Activated CD4-positive, alpha-beta T cell treated with anti-CD3 and anti-CD28 coated beads for 36 hours (primary cell): ENCODE results near the gene STAT4. TPM values are rescaled to one million over a fixed set of nuclear protein-coding genes. Genes with fewer than 3 reads are reported as not detected.

Source experiments
- ATAC-seq: fragments of 200-7000 bp; cut with Tn5 transposase; one replicate; pipeline ENCODE4 v1.10.0; 2021; ENCODE audit warnings: mild to moderate bottlenecking, moderate library complexity
- CTCF ChIA-PET: fragments of 350-600 bp; sonication (Branson Sonifier 250); formaldehyde crosslinking; loops from one replicate; lab custom pipeline; 2021; ENCODE audit warnings: antibody characterized with exemption; lab: Charles Lee
- POLR2A ChIA-PET: fragments of 350-600 bp; sonication (Branson Sonifier 250); formaldehyde crosslinking; loops from one replicate; lab custom pipeline; 2021; ENCODE audit warnings: antibody characterized with exemption, inconsistent platforms; lab: Charles Lee
- DNase-seq: peaks from one replicate; pipeline ENCODE4 v3.0.0-alpha.2; 2020
- H3K27ac Mint-ChIP-seq: one replicate; pipeline ENCODE4 v1.8.0; 2021; ENCODE audit warnings: mixed read lengths
- H3K27me3 Mint-ChIP-seq: one replicate; pipeline ENCODE4 v1.8.0; 2021; ENCODE audit warnings: mixed read lengths
- H3K36me3 Mint-ChIP-seq: one replicate; pipeline ENCODE4 v1.8.0; 2021; ENCODE audit warnings: low read depth, mixed read lengths
- H3K4me1 Mint-ChIP-seq: one replicate; pipeline ENCODE4 v1.8.0; 2021; ENCODE audit warnings: mixed read lengths
- H3K4me3 Mint-ChIP-seq: one replicate; pipeline ENCODE4 v1.8.0; 2021; ENCODE audit warnings: mild to moderate bottlenecking, moderate library complexity, mixed read lengths
- H3K9me3 Mint-ChIP-seq: one replicate; pipeline ENCODE4 v1.8.0; 2021; ENCODE audit warnings: low read depth, mixed read lengths
- intact Hi-C, 2 experiments: fragments of 100-400 bp; cut with DNase I in 1 of 2; cut with micrococcal nuclease in 1 of 2; formaldehyde crosslinking; loops; one replicate each; pipeline versions ENCODE4 v1.14.2 to v1.15.1; 2022 to 2024; cut with DNase I, micrococcal nuclease
- total RNA-seq, 2 experiments: library from RNA; stranded (reverse); gene quantifications; one replicate each; pipeline ENCODE4 v1.2.3, GENCODE V29; 2021

Gene STAT4
- total RNA-seq, 2 experiments from 2014 or later, result 48.8 to 59.5 TPM

- H3K27ac Mint-ChIP-seq, result peak overlapping the region; percentile 37
- ChIA-PET CTCF (interaction anchor here (1.2 to 1.5 kb wide), 4 partner anchors 8 to 42 kb away, joined by 3 to 4 read pairs (median 4); no protein-coding TSS in a partner anchor), POLR2A (no interaction called here)
- peaks cover 87% of the 10 kb centered on the region for H3K36me3 Mint-ChIP-seq
- no peaks in the 10 kb centered on the region for H3K27me3 Mint-ChIP-seq
- DNase-seq (no peak), ATAC-seq (no peak)
- intact Hi-C loops, result no loop called here
- no peak overlapping the region for H3K4me3 Mint-ChIP-seq
- H3K9me3 Mint-ChIP-seq, result peaks cover 2% of the 10 kb centered on the region
- peaks cover 29% of the 10 kb centered on the region for H3K4me1 Mint-ChIP-seq
Observed at GRCh38 chr2:190990132-190990531, 160.7 kb downstream of the STAT4 start.

- no peaks in the 10 kb centered on the region for H3K27me3 Mint-ChIP-seq
- H3K4me3 Mint-ChIP-seq, result no peak overlapping the region
Observed at GRCh38 chr2:190988910-190989309, 161.9 kb downstream of the STAT4 start.

GRCh38 chr2:190987938-190988337, 162.9 kb downstream of the STAT4 start:
- ATAC-seq, result no peak
- ChIA-PET POLR2A (interaction anchor here (0.5 to 1.0 kb wide), 2 partner anchors 9 to 102 kb away, joined by 3 to 5 read pairs; no protein-coding TSS in a partner anchor), CTCF (interaction anchor here (0.8 to 1.7 kb wide), 5 partner anchors 12 to 207 kb away, joined by 3 to 6 read pairs (median 3); no protein-coding TSS in a partner anchor)
- no peak for DNase-seq
- H3K27ac Mint-ChIP-seq, result peak overlapping the region; percentile 76
- H3K36me3 Mint-ChIP-seq, result peaks cover 86% of the 10 kb centered on the region
- intact Hi-C loops, result no loop called here
- H3K27me3 Mint-ChIP-seq, result no peaks in the 10 kb centered on the region
- no peak overlapping the region for H3K4me3 Mint-ChIP-seq
- no peaks in the 10 kb centered on the region for H3K9me3 Mint-ChIP-seq
- H3K4me1 Mint-ChIP-seq, result peaks cover 37% of the 10 kb centered on the region

More at GRCh38 chr2:190988910-190989309, 161.9 kb downstream of the STAT4 start:
- intact Hi-C loops, result no loop called here
- ChIA-PET POLR2A (interaction anchor here (0.7 kb wide), 1 partner anchor 16 kb away, joined by 3 read pairs; no protein-coding TSS in a partner anchor), CTCF (interaction anchor here (0.9 to 1.6 kb wide), 4 partner anchors 8 to 19 kb away, joined by 3 to 6 read pairs (median 4); no protein-coding TSS in a partner anchor)
- H3K36me3 Mint-ChIP-seq, result peaks cover 89% of the 10 kb centered on the region
- no peaks in the 10 kb centered on the region for H3K9me3 Mint-ChIP-seq
- DNase-seq, result no peak
- ATAC-seq, result no peak
- H3K27ac Mint-ChIP-seq, result no peak overlapping the region
- H3K4me1 Mint-ChIP-seq, result peaks cover 36% of the 10 kb centered on the region

- DNase-seq, result no peak
- no peak for ATAC-seq
- peaks cover 86% of the 10 kb centered on the region for H3K36me3 Mint-ChIP-seq
- CTCF ChIA-PET, result interaction anchor here (0.6 to 1.7 kb wide), 5 partner anchors 12 to 514 kb away, joined by 3 to 6 read pairs (median 3); no protein-coding TSS in a partner anchor
- H3K9me3 Mint-ChIP-seq, result no peaks in the 10 kb centered on the region
- peaks cover 44% of the 10 kb centered on the region for H3K4me1 Mint-ChIP-seq
- intact Hi-C loops, result no loop called here
- peak overlapping the region; percentile 39 for H3K27ac Mint-ChIP-seq
- no peaks in the 10 kb centered on the region for H3K27me3 Mint-ChIP-seq
- no peak overlapping the region for H3K4me3 Mint-ChIP-seq
- POLR2A ChIA-PET, result interaction anchor here (1.0 kb wide), 1 partner anchor 101 kb away, joined by 3 read pairs; no protein-coding TSS in a partner anchor
Observed at GRCh38 chr2:190987116-190987515, 163.7 kb downstream of the STAT4 start.

GRCh38 chr2:190986221-190986953, 164.4 kb downstream of the STAT4 start:
- ATAC-seq, result no peak
- Mint-ChIP-seq H3K4me1 (peaks cover 44% of the 10 kb centered on the region), H3K36me3 (peaks cover 91% of the 10 kb centered on the region), H3K27ac (peak overlapping the region; percentile 55), H3K9me3 (no peaks in the 10 kb centered on the region), H3K4me3 (no peak overlapping the region), H3K27me3 (no peaks in the 10 kb centered on the region)
- intact Hi-C loops, result no loop called here
- ChIA-PET CTCF (interaction anchor here (0.6 to 1.7 kb wide), 3 partner anchors 16 to 515 kb away, joined by 3 read pairs; no protein-coding TSS in a partner anchor), POLR2A (no interaction called here)
- no peak for DNase-seq

- CTCF ChIA-PET, result interaction anchor here (0.6 to 1.2 kb wide), 5 partner anchors 10 to 47 kb away, joined by 3 to 5 read pairs (median 3); no protein-coding TSS in a partner anchor
- peak overlapping the region; percentile 83 for H3K27ac Mint-ChIP-seq
- intact Hi-C loops, result no loop called here
Observed at GRCh38 chr2:190984595-190984994, 166.2 kb downstream of the STAT4 start.

GRCh38 chr2:190982262-190983034, 168.3 kb downstream of the STAT4 start:
- intact Hi-C loops, result no loop called here
- peaks cover 78% of the 10 kb centered on the region for H3K4me1 Mint-ChIP-seq

More at GRCh38 chr2:190984595-190984994, 166.2 kb downstream of the STAT4 start:
- no peaks in the 10 kb centered on the region for H3K27me3 Mint-ChIP-seq
- ATAC-seq (peak; percentile 81), DNase-seq (peak; percentile 52)
- H3K4me3 Mint-ChIP-seq, result no peak overlapping the region
- no peaks in the 10 kb centered on the region for H3K9me3 Mint-ChIP-seq
- POLR2A ChIA-PET, result no interaction called here
- H3K36me3 Mint-ChIP-seq, result peaks cover 93% of the 10 kb centered on the region
- H3K4me1 Mint-ChIP-seq, result peaks cover 60% of the 10 kb centered on the region

GRCh38 chr2:190981733-190982132, 169.1 kb downstream of the STAT4 start:
- H3K9me3 Mint-ChIP-seq, result no peaks in the 10 kb centered on the region
- H3K27me3 Mint-ChIP-seq, result no peaks in the 10 kb centered on the region
- DNase-seq (no peak), ATAC-seq (no peak)
- CTCF ChIA-PET, result interaction anchor here (1.2 to 1.8 kb wide), 2 partner anchors 14 to 16 kb away, joined by 3 to 4 read pairs; no protein-coding TSS in a partner anchor
- H3K4me3 Mint-ChIP-seq, result no peak overlapping the region
- intact Hi-C loops, result no loop called here
- no peak overlapping the region for H3K27ac Mint-ChIP-seq
- POLR2A ChIA-PET, result no interaction called here
- peaks cover 92% of the 10 kb centered on the region for H3K36me3 Mint-ChIP-seq
- peaks cover 81% of the 10 kb centered on the region for H3K4me1 Mint-ChIP-seq

More at GRCh38 chr2:190982262-190983034, 168.3 kb downstream of the STAT4 start:
- no peak for DNase-seq
- CTCF ChIA-PET, result interaction anchor here (0.7 to 1.8 kb wide), 5 partner anchors 8 to 22 kb away, joined by 3 to 4 read pairs (median 3); no protein-coding TSS in a partner anchor
- H3K4me3 Mint-ChIP-seq, result no peak overlapping the region
- ATAC-seq, result no peak
- POLR2A ChIA-PET, result interaction anchor here (0.6 kb wide), 1 partner anchor 116 kb away, joined by 4 read pairs; no protein-coding TSS in a partner anchor
- no peaks in the 10 kb centered on the region for H3K9me3 Mint-ChIP-seq
- peaks cover 94% of the 10 kb centered on the region for H3K36me3 Mint-ChIP-seq
- H3K27ac Mint-ChIP-seq, result peak overlapping the region; percentile 78
- no peaks in the 10 kb centered on the region for H3K27me3 Mint-ChIP-seq

- no peaks in the 10 kb centered on the region for H3K27me3 Mint-ChIP-seq
- H3K9me3 Mint-ChIP-seq, result no peaks in the 10 kb centered on the region
- DNase-seq, result no peak
- POLR2A ChIA-PET, result no interaction called here
- intact Hi-C loops, result no loop called here
- CTCF ChIA-PET, result no interaction called here
- peak overlapping the region; percentile 78 for H3K27ac Mint-ChIP-seq
- peaks cover 93% of the 10 kb centered on the region for H3K36me3 Mint-ChIP-seq
- no peak for ATAC-seq
- no peak overlapping the region for H3K4me3 Mint-ChIP-seq
- peaks cover 82% of the 10 kb centered on the region for H3K4me1 Mint-ChIP-seq
Observed at GRCh38 chr2:190981333-190981732, 169.5 kb downstream of the STAT4 start.

GRCh38 chr2:190980630-190981209, 170.1 kb downstream of the STAT4 start:
- Mint-ChIP-seq H3K27me3 (no peaks in the 10 kb centered on the region), H3K4me3 (no peak overlapping the region), H3K27ac (peak overlapping the region; percentile 78), H3K9me3 (no peaks in the 10 kb centered on the region), H3K4me1 (peaks cover 76% of the 10 kb centered on the region), H3K36me3 (peaks cover 92% of the 10 kb centered on the region)
- DNase-seq (no peak), ATAC-seq (no peak)
- CTCF ChIA-PET, result interaction anchor here (0.6 kb wide), 1 partner anchor 27 kb away, joined by 3 read pairs; no protein-coding TSS in a partner anchor
- intact Hi-C loops, result no loop called here
- POLR2A ChIA-PET, result no interaction called here
